Subcutaneous abdominal adipose tissue (tissue), 5 donors: Measurements from ENCODE around the gene CENATAC.
A peak's percentile ranks its signal among the peaks of the same experiment; 100 is the strongest.
"Not testable (repeated sequence)": the region's sequence is repeated elsewhere in the genome, so short reads cannot be mapped to it uniquely, and the experiment has no call there.

ENCODE experiments used
- H3K27ac ChIP-seq: one replicate; pipeline ENCODE4 v1.7.0; 2013; ENCODE audit warnings: low read depth, mild to moderate bottlenecking, inconsistent platforms, low read length, moderate library complexity
- H3K27me3 ChIP-seq, 5 donors: one replicate each; pipeline ENCODE4 v1.7.0; 2013; ENCODE audit warnings: low read length in 5 of 5, inconsistent platforms in 1 of 5; ENCODE audit not compliant: control insufficient read depth in 5 of 5, insufficient read depth in 4 of 5
- H3K36me3 ChIP-seq, 5 donors: one replicate each; pipeline ENCODE4 v1.7.0; 2013; ENCODE audit warnings: low read length in 5 of 5; ENCODE audit not compliant: control insufficient read depth in 5 of 5, insufficient read depth in 5 of 5
- H3K4me1 ChIP-seq, 5 donors: one replicate each; pipeline ENCODE4 v1.7.0; 2013; ENCODE audit warnings: low read length in 5 of 5, mild to moderate bottlenecking in 3 of 5, moderate library complexity in 1 of 5; ENCODE audit not compliant: control insufficient read depth in 5 of 5, insufficient read depth in 5 of 5
- H3K4me3 ChIP-seq, 5 donors: one replicate each; pipeline ENCODE4 v1.7.0; 2013; ENCODE audit warnings: low read length in 5 of 5, low read depth in 1 of 5
- H3K9ac ChIP-seq, 5 donors: one replicate each; pipeline ENCODE4 v1.7.0; 2013; ENCODE audit warnings: low read length in 5 of 5, mild to moderate bottlenecking in 4 of 5, moderate library complexity in 3 of 5
- H3K9me3 ChIP-seq, 5 donors: one replicate each; pipeline ENCODE4 v1.7.0; 2013; ENCODE audit warnings: low read length in 5 of 5; ENCODE audit not compliant: control insufficient read depth in 5 of 5
- donor health status: healthy.
- donor health status: healthy.
- donor health status: healthy.
- donor health status: healthy.
- donor health status: healthy.

Gene CENATAC

GRCh38 chr11:118997627-118998387, at the start of gene CENATAC:
TSS of gene CENATAC (plus strand) at chr11:118998138. CDS start at chr11:118998198, 60 bp downstream.
- Histone ChIP-seq H3K36me3 (peaks cover 7 to 26% (median 12%) of the 10 kb centered on the region in 5 donors), H3K9me3 (no peaks in the 10 kb centered on the region), H3K4me3 (peak within 1 kb of the TSS; percentile 81 to 99 (median 94)), H3K4me1 (peaks cover 7 to 24% (median 22%) of the 10 kb centered on the region in 5 donors), H3K9ac (peak within 1 kb of the TSS; percentile 73 to 93 (median 76)), H3K27ac (peak within 1 kb of the TSS; percentile 75), H3K27me3 (no peaks in the 10 kb centered on the region)

GRCh38 chr11:118953265-118953664, 44.7 kb upstream of the CENATAC start:
- Histone ChIP-seq H3K27ac (no peak overlapping the region), H3K4me1 (no peaks in the 10 kb centered on the region), H3K9me3 (no peaks in the 10 kb centered on the region), H3K9ac (no peak overlapping the region), H3K4me3 (no peak overlapping the region), H3K27me3 (peaks cover 0 to 4% (median 3%) of the 10 kb centered on the region in 5 donors), H3K36me3 (no peaks in the 10 kb centered on the region)

DNA sequence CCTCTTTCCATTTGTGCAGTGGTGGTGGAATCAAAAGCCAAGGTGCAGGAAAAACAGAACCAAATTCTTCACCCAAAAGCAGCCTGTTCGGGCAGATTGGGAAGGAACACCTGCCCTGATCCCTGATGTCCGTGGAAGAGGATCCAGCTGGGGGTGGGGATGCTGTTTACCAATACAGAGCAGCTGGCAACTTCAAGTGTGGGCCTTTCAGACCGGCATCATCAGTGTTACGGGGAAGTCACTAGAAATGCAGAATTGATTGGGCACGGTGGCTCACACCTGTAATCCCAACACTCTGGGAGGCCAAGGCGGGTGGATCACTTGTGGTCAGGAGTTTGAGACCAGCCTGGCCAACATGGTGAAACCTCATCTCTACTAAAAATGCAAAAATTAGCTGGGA, 44.0 kb upstream of the CENATAC start:
- not testable (repeated sequence) for H3K4me1 ChIP-seq, H3K4me3 ChIP-seq, H3K9ac ChIP-seq, H3K9me3 ChIP-seq, H3K36me3 ChIP-seq, H3K27ac ChIP-seq, H3K27me3 ChIP-seq

GRCh38 chr11:118956094-118956846, 41.7 kb upstream of the CENATAC start, which contains the start of gene UPK2:
TSS of gene UPK2 (plus strand) at chr11:118956298. CDS start at chr11:118956351, 53 bp downstream.
- H3K9me3 ChIP-seq, result no peaks in the 10 kb centered on the region
- no peaks in the 10 kb centered on the region for H3K36me3 ChIP-seq
- H3K9ac ChIP-seq, result no peak within 1 kb of the TSS
- H3K4me3 ChIP-seq, result no peak within 1 kb of the TSS
- H3K27ac ChIP-seq, result no peak within 1 kb of the TSS
- H3K27me3 ChIP-seq, result peaks cover 0 to 4% (median 3%) of the 10 kb centered on the region in 5 donors
- no peaks in the 10 kb centered on the region for H3K4me1 ChIP-seq

DNA sequence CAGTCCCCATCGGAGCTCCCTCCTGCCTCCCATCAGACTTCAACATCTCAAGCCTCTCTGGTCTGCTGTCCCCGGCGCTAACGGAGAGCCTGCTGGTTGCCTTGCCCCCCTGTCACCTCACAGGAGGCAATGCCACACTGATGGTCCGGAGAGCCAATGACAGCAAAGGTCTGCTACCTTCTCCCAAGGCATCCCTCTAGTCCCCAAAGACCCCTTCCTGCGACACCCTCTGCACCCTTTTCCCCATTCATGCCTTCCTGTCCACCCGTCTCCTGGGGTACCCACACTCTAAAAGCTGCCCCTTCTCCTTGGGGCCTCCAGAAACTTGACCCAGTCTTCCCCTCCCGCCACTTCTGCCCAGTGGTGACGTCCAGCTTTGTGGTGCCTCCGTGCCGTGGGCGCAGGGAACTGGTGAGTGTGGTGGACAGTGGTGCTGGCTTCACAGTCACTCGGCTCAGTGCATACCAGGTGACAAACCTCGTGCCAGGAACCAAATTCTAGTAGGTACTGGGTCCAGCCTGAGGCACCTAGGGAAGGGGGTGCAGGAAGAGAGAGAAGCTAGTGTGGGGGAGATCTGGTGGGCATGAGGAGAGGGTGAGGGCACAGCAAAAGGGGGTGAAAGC, 41.0 kb upstream of the CENATAC start:
- Histone ChIP-seq H3K27me3 (peaks cover 0 to 6% (median 3%) of the 10 kb centered on the region in 5 donors), H3K9me3 (no peaks in the 10 kb centered on the region), H3K27ac (no peak overlapping the region), H3K4me3 (no peak overlapping the region), H3K9ac (no peak overlapping the region), H3K4me1 (no peaks in the 10 kb centered on the region), H3K36me3 (no peaks in the 10 kb centered on the region)

- H3K27ac ChIP-seq, result no peak overlapping the region
- H3K9me3 ChIP-seq, result no peaks in the 10 kb centered on the region
- no peak overlapping the region for H3K9ac ChIP-seq
- peaks cover 0 to 6% (median 3%) of the 10 kb centered on the region in 5 donors for H3K27me3 ChIP-seq
- no peaks in the 10 kb centered on the region for H3K4me1 ChIP-seq
- no peak overlapping the region for H3K4me3 ChIP-seq
- no peaks in the 10 kb centered on the region for H3K36me3 ChIP-seq
These were observed 40.4 kb upstream of the CENATAC start for GRCh38 chr11:118957549-118957948.

DNA sequence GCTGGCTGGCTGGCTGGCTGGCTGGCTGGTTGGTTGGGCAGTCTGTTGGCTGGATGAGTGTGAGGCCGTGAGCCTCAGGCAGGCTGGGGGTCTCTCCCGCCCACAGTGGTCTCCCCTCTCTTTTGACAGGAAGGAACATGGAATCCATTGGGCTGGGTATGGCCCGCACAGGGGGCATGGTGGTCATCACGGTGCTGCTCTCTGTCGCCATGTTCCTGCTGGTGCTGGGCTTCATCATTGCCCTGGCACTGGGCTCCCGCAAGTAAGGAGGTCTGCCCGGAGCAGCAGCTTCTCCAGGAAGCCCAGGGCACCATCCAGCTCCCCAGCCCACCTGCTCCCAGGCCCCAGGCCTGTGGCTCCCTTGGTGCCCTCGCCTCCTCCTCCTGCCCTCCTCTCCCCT, 40.0 kb upstream of the CENATAC start:
- no peak overlapping the region for H3K9ac ChIP-seq
- peaks cover 0 to 6% (median 3%) of the 10 kb centered on the region in 5 donors for H3K27me3 ChIP-seq
- H3K4me3 ChIP-seq, result no peak overlapping the region
- H3K36me3 ChIP-seq, result no peaks in the 10 kb centered on the region
- H3K27ac ChIP-seq, result no peak overlapping the region
- H3K4me1 ChIP-seq, result no peaks in the 10 kb centered on the region
- H3K9me3 ChIP-seq, result no peaks in the 10 kb centered on the region

DNA sequence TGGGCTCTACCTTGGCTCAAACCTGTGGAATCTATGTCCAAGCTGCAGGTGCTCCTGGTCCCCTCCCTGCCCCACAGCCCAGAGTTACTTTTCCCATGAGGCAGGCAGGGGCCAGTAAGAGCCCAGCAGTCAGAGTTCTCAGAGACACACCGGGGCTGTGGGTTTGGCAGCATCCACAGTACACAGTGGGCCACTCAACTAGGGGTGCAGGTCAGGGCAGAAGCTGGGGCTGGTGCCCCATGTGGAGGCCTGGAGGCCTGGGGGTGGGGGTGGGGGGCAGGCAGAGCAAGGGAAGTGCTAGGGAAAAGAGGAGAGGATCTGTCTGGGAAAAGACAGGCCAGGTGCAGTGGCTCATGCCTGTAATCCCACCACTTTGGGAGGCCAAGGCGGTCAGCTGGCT, 39.4 kb upstream of the CENATAC start:
- no peak overlapping the region for H3K9ac ChIP-seq
- H3K27ac ChIP-seq, result no peak overlapping the region
- no peaks in the 10 kb centered on the region for H3K4me1 ChIP-seq
- no peak overlapping the region for H3K4me3 ChIP-seq
- peaks cover 0 to 5% (median 0%) of the 10 kb centered on the region in 5 donors for H3K27me3 ChIP-seq
- no peaks in the 10 kb centered on the region for H3K36me3 ChIP-seq
- no peaks in the 10 kb centered on the region for H3K9me3 ChIP-seq

GRCh38 chr11:118961189-118961588, 36.7 kb upstream of the CENATAC start:
- Histone ChIP-seq H3K9ac (no peak overlapping the region), H3K27me3 (peaks cover 0 to 3% (median 0%) of the 10 kb centered on the region in 5 donors)

DNA sequence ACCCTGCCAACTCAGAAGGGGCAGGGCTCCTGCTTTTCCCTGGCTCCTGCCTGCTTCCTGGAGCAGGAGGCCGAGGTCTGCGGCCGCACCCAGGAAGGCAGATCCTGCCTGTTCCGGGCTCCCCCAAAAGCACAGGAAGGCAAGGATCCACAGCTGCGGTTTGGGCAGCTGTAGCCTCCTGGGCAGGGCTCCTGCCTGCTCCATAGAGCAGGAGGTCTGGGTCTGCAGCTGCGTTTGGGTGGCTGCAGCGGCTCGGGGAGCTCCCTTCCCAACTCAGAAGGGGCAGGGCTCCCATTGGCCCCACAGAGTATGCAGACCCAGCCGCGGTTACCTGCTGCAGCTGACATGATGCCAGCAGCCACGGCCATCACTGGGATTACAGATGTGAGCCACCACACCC, 36.3 kb upstream of the CENATAC start:
- H3K9ac ChIP-seq, result no peak overlapping the region
- no peak overlapping the region for H3K4me3 ChIP-seq

More at GRCh38 chr11:118961189-118961588, 36.7 kb upstream of the CENATAC start:
- Histone ChIP-seq H3K36me3 (no peaks in the 10 kb centered on the region), H3K4me3 (no peak overlapping the region), H3K9me3 (no peaks in the 10 kb centered on the region), H3K27ac (no peak overlapping the region), H3K4me1 (no peaks in the 10 kb centered on the region)

More for the DNA sequence above, 36.3 kb upstream of the CENATAC start:
- H3K27me3 ChIP-seq, result peaks cover 0 to 3% (median 0%) of the 10 kb centered on the region in 5 donors
- H3K4me1 ChIP-seq, result no peaks in the 10 kb centered on the region
- H3K27ac ChIP-seq, result no peak overlapping the region
- H3K9me3 ChIP-seq, result no peaks in the 10 kb centered on the region
- no peaks in the 10 kb centered on the region for H3K36me3 ChIP-seq
